Neural progenitor cell (in vitro differentiated cells): ENCODE results near the gene NBEA. TPM values are rescaled to one million over a fixed set of nuclear protein-coding genes. Genes with fewer than 3 reads are reported as not detected.

Experiments used
- DNase-seq: peaks from one replicate; pipeline ENCODE4 v3.0.0-alpha.2; 2016; ENCODE audit warnings: low spot score
- H2AFZ ChIP-seq: fragments of 200-600 bp; sonication (generic); replicated peaks from 2 replicates; pipeline ENCODE4 v1.6.1; 2016; ENCODE audit warnings: antibody characterized with exemption
- H3F3A ChIP-seq: fragments of 200-600 bp; sonication (generic); 2 replicates; pipeline ENCODE4 v1.6.1; 2016; ENCODE audit warnings: antibody characterized with exemption, low read depth
- H3K27ac ChIP-seq: fragments of 200-600 bp; sonication (generic); 2 replicates; pipeline ENCODE4 v1.5.1; 2016; ENCODE audit warnings: mild to moderate bottlenecking
- H3K27me3 ChIP-seq: fragments of 200-600 bp; sonication (generic); 2 replicates; pipeline ENCODE4 v1.6.1; 2016; ENCODE audit warnings: mild to moderate bottlenecking, moderate library complexity
- H3K36me3 ChIP-seq: fragments of 200-600 bp; sonication (generic); 2 replicates; pipeline ENCODE4 v1.5.1; 2016
- H3K4me1 ChIP-seq: fragments of 200-600 bp; sonication (generic); 2 replicates; pipeline ENCODE4 v1.6.1; 2016; ENCODE audit warnings: mixed run types
- H3K4me2 ChIP-seq: fragments of 200-600 bp; sonication (generic); 2 replicates; pipeline ENCODE4 v1.6.1; 2016
- H3K4me3 ChIP-seq: fragments of 200-600 bp; sonication (generic); 2 replicates; pipeline ENCODE4 v1.5.1; 2016
- H3K79me2 ChIP-seq: fragments of 200-600 bp; sonication (generic); 2 replicates; pipeline ENCODE4 v1.6.1; 2016; ENCODE audit warnings: low read depth
- H3K9ac ChIP-seq: fragments of 200-600 bp; sonication (generic); 2 replicates; pipeline ENCODE4 v1.6.1; 2016
- H3K9me3 ChIP-seq: fragments of 200-600 bp; sonication (generic); 2 replicates; pipeline ENCODE4 v1.5.1; 2016; ENCODE audit warnings: low read depth
- H4K20me1 ChIP-seq: fragments of 200-600 bp; sonication (generic); 2 replicates; pipeline ENCODE4 v1.6.1; 2016; ENCODE audit warnings: low read depth
- H3K27ac Mint-ChIP-seq: 3 replicates; pipeline ENCODE4 v1.8.0; 2021; ENCODE audit warnings: mixed read lengths
- H3K27me3 Mint-ChIP-seq: 2 replicates; pipeline ENCODE4 v1.8.0; 2022; ENCODE audit warnings: low read depth, mild to moderate bottlenecking, inconsistent platforms, moderate library complexity, mixed read lengths; ENCODE audit not compliant: insufficient read depth
- H3K36me3 Mint-ChIP-seq: 3 replicates; pipeline ENCODE4 v1.8.0; 2021; ENCODE audit warnings: mixed read lengths
- H3K4me1 Mint-ChIP-seq: 3 replicates; pipeline ENCODE4 v1.8.0; 2021; ENCODE audit warnings: mixed read lengths
- H3K4me3 Mint-ChIP-seq: 3 replicates; pipeline ENCODE4 v1.8.0; 2021; ENCODE audit warnings: mild to moderate bottlenecking, moderate library complexity, mixed read lengths
- H3K9me3 Mint-ChIP-seq: 3 replicates; pipeline ENCODE4 v1.8.0; 2020; ENCODE audit warnings: mixed read lengths
- CTCF ChIP-seq: fragments of 200-600 bp; sonication (generic); IDR thresholded peaks from 2 replicates; pipeline ENCODE4 v1.5.1; 2017; ENCODE audit warnings: antibody characterized with exemption, mild to moderate bottlenecking
- EZH2 ChIP-seq: fragments of 200-600 bp; sonication (generic); IDR thresholded peaks from 2 replicates; pipeline ENCODE4 v1.6.1; 2017; ENCODE audit warnings: antibody characterized with exemption, mild to moderate bottlenecking, moderate library complexity
- EZH2phosphoT487 ChIP-seq: fragments of 200-600 bp; sonication (generic); IDR thresholded peaks from 2 replicates; pipeline ENCODE4 v1.6.1; 2017; ENCODE audit warnings: antibody characterized with exemption
- total RNA-seq: library from RNA; depleted of rRNA; stranded (reverse); fragments of >200 nt; gene quantifications from 2 replicates; pipeline ENCODE4 v1.2.3, GENCODE V29; 2015; ENCODE audit warnings: low replicate concordance

The NBEA gene
- total RNA-seq, 1 donor from 2014 or later, result 31.0 TPM

- Histone ChIP-seq H3K9ac (no peak overlapping the region), H3F3A (no peaks in the 10 kb centered on the region), H2AFZ (no peak overlapping the region), H3K27me3 (no peaks in the 10 kb centered on the region), H3K4me3 (no peak overlapping the region), H4K20me1 (no peaks in the 10 kb centered on the region), H3K79me2 (no peaks in the 10 kb centered on the region), H3K4me1 (no peaks in the 10 kb centered on the region), H3K4me2 (no peak overlapping the region), H3K36me3 (peaks cover 4% of the 10 kb centered on the region), H3K9me3 (no peaks in the 10 kb centered on the region), H3K27ac (no peak overlapping the region)
- Mint-ChIP-seq H3K9me3 (no peaks in the 10 kb centered on the region), H3K4me1 (no peaks in the 10 kb centered on the region), H3K36me3 (peaks cover 16% of the 10 kb centered on the region), H3K27me3 (no peaks in the 10 kb centered on the region), H3K27ac (no peak overlapping the region), H3K4me3 (no peak overlapping the region)
- no peak for TF ChIP-seq CTCF
- TF ChIP-seq EZH2phosphoT487, result no peak
- TF ChIP-seq EZH2, result no peak
- DNase-seq, result no peak
These were observed 198.8 kb downstream of the NBEA start for GRCh38 chr13:35140831-35141230.

GRCh38 chr13:35143123-35143522, 201.1 kb downstream of the NBEA start:
- no peak overlapping the region for H3K4me3 ChIP-seq
- H3K27me3 Mint-ChIP-seq, result no peaks in the 10 kb centered on the region
- H3K27me3 ChIP-seq, result no peaks in the 10 kb centered on the region
- H3K27ac Mint-ChIP-seq, result no peak overlapping the region
- no peak overlapping the region for H2AFZ ChIP-seq
- H3K79me2 ChIP-seq, result no peaks in the 10 kb centered on the region
- no peak overlapping the region for H3K27ac ChIP-seq
- H3K4me1 ChIP-seq, result no peaks in the 10 kb centered on the region
- H3K4me3 Mint-ChIP-seq, result no peak overlapping the region
- H3K9ac ChIP-seq, result no peak overlapping the region
- H3F3A ChIP-seq, result no peaks in the 10 kb centered on the region
- no peaks in the 10 kb centered on the region for H3K9me3 Mint-ChIP-seq
- H3K9me3 ChIP-seq, result no peaks in the 10 kb centered on the region
- H4K20me1 ChIP-seq, result no peaks in the 10 kb centered on the region
- no peaks in the 10 kb centered on the region for H3K4me1 Mint-ChIP-seq
- peaks cover 23% of the 10 kb centered on the region for H3K36me3 Mint-ChIP-seq
- H3K36me3 ChIP-seq, result peaks cover 4% of the 10 kb centered on the region
- DNase-seq, result no peak
- TF ChIP-seq EZH2, result no peak
- no peak for TF ChIP-seq EZH2phosphoT487
- no peak for TF ChIP-seq CTCF
- no peak overlapping the region for H3K4me2 ChIP-seq

GRCh38 chr13:35144166-35144890, 202.3 kb downstream of the NBEA start:
- Histone ChIP-seq H3K36me3 (peaks cover 4% of the 10 kb centered on the region), H3K9me3 (no peaks in the 10 kb centered on the region), H3K27ac (no peak overlapping the region), H4K20me1 (no peaks in the 10 kb centered on the region), H2AFZ (no peak overlapping the region), H3K4me3 (no peak overlapping the region), H3K27me3 (no peaks in the 10 kb centered on the region), H3K4me1 (no peaks in the 10 kb centered on the region), H3K79me2 (no peaks in the 10 kb centered on the region), H3K4me2 (no peak overlapping the region), H3F3A (no peaks in the 10 kb centered on the region), H3K9ac (no peak overlapping the region)
- H3K4me3 Mint-ChIP-seq, result no peak overlapping the region
- H3K27me3 Mint-ChIP-seq, result no peaks in the 10 kb centered on the region
- peaks cover 23% of the 10 kb centered on the region for H3K36me3 Mint-ChIP-seq
- no peak for TF ChIP-seq EZH2phosphoT487
- TF ChIP-seq CTCF, result no peak
- TF ChIP-seq EZH2, result no peak
- peak overlapping the region; percentile 51 for H3K27ac Mint-ChIP-seq
- DNase-seq, result no peak
- H3K9me3 Mint-ChIP-seq, result no peaks in the 10 kb centered on the region
- no peaks in the 10 kb centered on the region for H3K4me1 Mint-ChIP-seq
